GM12878 (cell line): ENCODE results near the gene ADGB. TPM values are rescaled to one million over a fixed set of nuclear protein-coding genes. Genes with fewer than 3 reads are reported as not detected.

ENCODE experiments used
- ATAC-seq: fragments of 200-7000 bp; cut with Tn5 transposase; 3 replicates; pipeline ENCODE4 v1.9.1; 2020; ENCODE audit warnings: mild to moderate bottlenecking, moderate library complexity
- BruUV-seq: library from RNA; stranded (reverse); fragments of 400-500 nt; replicated peaks from 2 replicates; lab custom pipeline; 2021; lab: Mats Ljungman, UMichigan
- CTCF ChIA-PET: fragments of 300-600 bp; sonication (Branson Sonifier 250); formaldehyde crosslinking; extraction: SDS; loops from one replicate; lab custom pipeline; 2021; ENCODE audit warnings: inconsistent platforms; lab: Yijun Ruan, JAX
- POLR2A ChIA-PET: fragments of 350-600 bp; formaldehyde crosslinking; extraction: SDS; loops from one replicate; lab custom pipeline; 2021; ENCODE audit warnings: inconsistent platforms; lab: Charles Lee
- RAD21 ChIA-PET: fragments of 300-600 bp; sonication (Branson Sonifier 250); formaldehyde crosslinking; loops from one replicate; lab custom pipeline; 2023; ENCODE audit warnings: antibody characterized with exemption; ENCODE audit not compliant: unreplicated experiment; lab: Charles Lee
- SMC1A ChIA-PET: fragments of 300-600 bp; sonication (Branson Sonifier 250); formaldehyde crosslinking; loops from one replicate; lab custom pipeline; 2023; ENCODE audit not compliant: unreplicated experiment, uncharacterized antibody; lab: Charles Lee
- DNase-seq: peaks from one replicate; pipeline ENCODE4 v3.0.0-alpha.2; 2011; ENCODE audit warnings: low read depth, low spot score
- FAIRE-seq: peaks from 3 replicates; lab custom pipeline; 2011; peaks lifted over from hg19 to GRCh38; lab: Jason Lieb, UNC
- H2AFZ ChIP-seq: 2 replicates; pipeline ENCODE4 v1.6.0; 2011; ENCODE audit warnings: low read depth, low read length, control low read depth; ENCODE audit not compliant: control insufficient read depth
- H3K27ac ChIP-seq: 2 replicates; pipeline ENCODE4 v1.5.1; 2011; ENCODE audit warnings: control low read depth; ENCODE audit not compliant: control insufficient read depth, insufficient read depth
- H3K27me3 ChIP-seq, 2 experiments: replicated peaks in 1 of 2; 2 replicates each; pipeline versions ENCODE4 v1.6.0 to v1.6.1; 2011; ENCODE audit warnings: low read length in 1 of 2; ENCODE audit not compliant: control insufficient read depth in 2 of 2, insufficient read depth in 2 of 2
- H3K36me3 ChIP-seq, 2 experiments: 2 replicates each; pipeline ENCODE4 v1.5.1; 2011; ENCODE audit warnings: low read length in 1 of 2; ENCODE audit not compliant: control insufficient read depth in 2 of 2, insufficient read depth in 2 of 2
- H3K4me1 ChIP-seq: 2 replicates; pipeline ENCODE4 v1.6.1; 2011; ENCODE audit warnings: mild to moderate bottlenecking, low read length, moderate library complexity, mixed read lengths; ENCODE audit not compliant: control insufficient read depth, insufficient read depth
- H3K4me2 ChIP-seq: 2 replicates; pipeline ENCODE4 v1.6.0; 2011; ENCODE audit warnings: control low read depth; ENCODE audit not compliant: control insufficient read depth, insufficient read depth
- H3K4me3 ChIP-seq: fragments of 200-600 bp; sonication (generic); 2 replicates; pipeline ENCODE4 v1.5.1; 2016
- H3K79me2 ChIP-seq: 2 replicates; pipeline ENCODE4 v1.6.0; 2011; ENCODE audit warnings: low read length; ENCODE audit not compliant: control insufficient read depth, insufficient read depth
- H3K9ac ChIP-seq: 2 replicates; pipeline ENCODE4 v1.8.0; 2011; ENCODE audit warnings: low read length, control low read depth, mixed read lengths; ENCODE audit not compliant: control insufficient read depth, insufficient read depth
- H3K9me3 ChIP-seq: replicated peaks from 3 replicates; pipeline ENCODE4 v1.5.1; 2011; ENCODE audit warnings: mild to moderate bottlenecking, low read length; ENCODE audit not compliant: control insufficient read depth, insufficient read depth
- H4K20me1 ChIP-seq: 2 replicates; pipeline ENCODE4 v1.6.0; 2011; ENCODE audit not compliant: control insufficient read depth, insufficient read depth
- BMI1 ChIP-seq: fragments of 450-650 bp; IDR thresholded peaks from 2 replicates; pipeline ENCODE4 v1.6.1; 2016; ENCODE audit warnings: mild to moderate bottlenecking, moderate library complexity, borderline replicate concordance
- EP300 ChIP-seq, 2 experiments: fragments of 150-350 bp in 1 of 2; IDR thresholded peaks; 2 replicates each; pipeline ENCODE4 v1.6.1; 2011 to 2012; ENCODE audit warnings: low read depth in 2 of 2, low read length in 2 of 2, borderline replicate concordance in 1 of 2, improper control_type of control experiment in 1 of 2, inconsistent platforms in 1 of 2; ENCODE audit not compliant: control insufficient read depth in 1 of 2
- JUNB ChIP-seq: IDR thresholded peaks from 2 replicates; pipeline ENCODE4 v1.6.1; 2016; ENCODE audit warnings: antibody characterized with exemption, mild to moderate bottlenecking
- KLF5 ChIP-seq: fragments of 450-650 bp; IDR thresholded peaks from 2 replicates; pipeline ENCODE4 v1.6.1; 2014; ENCODE audit warnings: mild to moderate bottlenecking; ENCODE audit not compliant: partially characterized antibody
- MYC ChIP-seq: IDR thresholded peaks from 2 replicates; pipeline ENCODE4 v1.6.1; 2011; ENCODE audit warnings: mild to moderate bottlenecking, low read length, moderate library complexity, inconsistent platforms; ENCODE audit not compliant: insufficient read depth, insufficient replicate concordance, insufficient read length, severe bottlenecking
- NFIC ChIP-seq: IDR thresholded peaks from 2 replicates; pipeline ENCODE4 v1.6.1; 2012; ENCODE audit warnings: low read depth, mild to moderate bottlenecking, inconsistent platforms, low read length, moderate library complexity
- NFYA ChIP-seq: IDR thresholded peaks from 2 replicates; pipeline ENCODE4 v1.6.1; 2011; ENCODE audit warnings: low read depth, mild to moderate bottlenecking, low read length, improper control_type of control experiment, borderline replicate concordance
- RB1 ChIP-seq: fragments of 450-650 bp; formaldehyde crosslinking; IDR thresholded peaks from 2 replicates; pipeline ENCODE4 v1.6.1; 2017; ENCODE audit warnings: mild to moderate bottlenecking, borderline replicate concordance
- RCOR1 ChIP-seq: conservative IDR thresholded peaks from 2 replicates; pipeline ENCODE4 v1.6.1; 2012; ENCODE audit warnings: low read depth, low read length, improper control_type of control experiment
- SREBF1 ChIP-seq: IDR thresholded peaks from 2 replicates; pipeline ENCODE4 v1.6.1; 2012; ENCODE audit warnings: mild to moderate bottlenecking, low read length
- ZNF622 ChIP-seq: fragments of 450-650 bp; IDR thresholded peaks from 2 replicates; pipeline ENCODE4 v1.6.1; 2017; ENCODE audit warnings: mild to moderate bottlenecking, inconsistent platforms
- WGBS: methylation state at CpG from one replicate; pipeline ENCODE4 v1.1.6; 2016; ENCODE audit warnings: low lambda C conversion rate; ENCODE audit not compliant: insufficient replicate concordance, insufficient coverage; ENCODE audit errors: missing lambda C conversion rate; 5-methylcytosine and 5-hydroxymethylcytosine counted together
- in situ Hi-C: fragments of 300-500 bp; cut with MboI; formaldehyde crosslinking; loops from 9 replicates; pipeline ENCODE4 v1.14.3; 2018; ENCODE audit warnings: mixed read lengths
- intact Hi-C: fragments of 100-400 bp; cut with micrococcal nuclease; formaldehyde crosslinking; loops from one replicate; pipeline ENCODE4 v1.14.2; 2022; ENCODE audit not compliant: unreplicated experiment
- polyA plus RNA-seq, 11 experiments: library from polyadenylated mRNA; depleted of rRNA in 4 of 11; unstranded in 6 of 11; stranded (reverse) in 5 of 11; fragments of >200 nt; fragmentation: Nextera tagmentation in 4 of 11; fragmentation: Illumina TruSeq in 1 of 11; extraction: Ambion mirVana in 4 of 11; extraction: Trizol in 1 of 11; gene quantifications; 1 replicate in 1 of 11; 2 replicates in 10 of 11; pipeline versions ENCODE4 v1.2.1 to v1.2.3, GENCODE V29; 2011 to 2016; ENCODE audit warnings: inconsistent platforms in 2 of 11, missing spikeins in 2 of 11, low read depth in 1 of 11
- total RNA-seq, 4 experiments: library from RNA; depleted of rRNA in 3 of 4; stranded (reverse); fragments of >200 nt in 3 of 4; fragmentation: Illumina TruSeq in 1 of 4; extraction: Trizol in 1 of 4; gene quantifications; 2 replicates each; pipeline versions ENCODE4 v1.2.1 to v1.2.3, GENCODE V29; 2013 to 2021
- TF ChIP-seq, protein P1 (sequence below): fragments of 450-650 bp; IDR thresholded peaks from 2 replicates; pipeline ENCODE4 v1.6.1; 2018; ENCODE audit warnings: borderline replicate concordance, mild to moderate bottlenecking; ENCODE audit not compliant: partially characterized antibody
- TF ChIP-seq, protein P2 (sequence below): fragments of 450-650 bp; formaldehyde crosslinking; IDR thresholded peaks from 2 replicates; pipeline ENCODE4 v1.4.0; 2020; ENCODE audit warnings: mild to moderate bottlenecking, moderate library complexity

The ADGB gene
- total and polyA plus RNA-seq, 10 of the 15 experiments (the other 5 are each of a cell fraction or from before 2014, with no cell fraction given), result not detected

DNA sequence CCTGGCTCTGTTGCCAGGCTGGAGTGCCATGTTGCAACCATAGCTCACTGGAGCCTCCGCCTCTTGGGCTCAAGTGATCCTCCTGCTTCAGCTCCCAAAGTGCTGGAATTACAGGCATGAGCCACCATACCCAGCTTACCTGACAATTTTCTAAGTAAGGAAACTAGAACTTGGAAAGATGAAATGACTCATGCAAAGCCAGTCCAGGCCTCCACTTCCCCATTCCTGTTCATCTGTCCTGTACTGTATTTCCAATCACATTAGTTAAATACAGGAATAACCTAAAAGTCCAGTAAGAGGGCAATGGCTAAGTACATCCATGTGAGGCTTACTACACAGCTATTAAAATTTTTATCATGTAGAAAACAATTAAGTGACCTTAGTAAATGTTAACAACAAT lies 8.3 kb upstream of the ADGB start:
- FAIRE-seq (no peak), DNase-seq (no peak), ATAC-seq (no peak)
- Histone ChIP-seq H3K27me3 (no peaks in the 10 kb centered on the region; a peak in 1 of 4 replicates), H3K9me3 (no peaks in the 10 kb centered on the region), H3K4me2 (no peak overlapping the region), H4K20me1 (no peaks in the 10 kb centered on the region; the same call in 1 of the 2 replicates), H3K4me3 (no peak overlapping the region), H3K36me3 (no peaks in the 10 kb centered on the region), H2AFZ (no peak overlapping the region), H3K4me1 (no peaks in the 10 kb centered on the region), H3K9ac (no peak overlapping the region), H3K27ac (no peak overlapping the region), H3K79me2 (no peaks in the 10 kb centered on the region)
- no peak for TF ChIP-seq MYC
- no peak for TF ChIP-seq SREBF1
- no peak for TF ChIP-seq EP300 (IDR thresholded peaks at IDR 0.05; ENCODE audit: borderline replicate concordance in 1 of 2, control insufficient read depth in 1 of 2, low read depth in 2 of 2, low read length in 2 of 2)
- TF ChIP-seq BMI1, result no peak
- 75% methylated on average over 1 of the region's 1 CpG for WGBS
- ChIA-PET RAD21 (no interaction called here), POLR2A (no interaction called here), CTCF (no interaction called here), SMC1A (interaction anchor here (1.0 kb wide), 1 partner anchor 38 kb away, joined by 3 read pairs; no protein-coding TSS in a partner anchor)
- BruUV-seq, result no TSS peak
- in situ Hi-C loops, result no loop called here
- intact Hi-C loops, result no loop called here

DNA sequence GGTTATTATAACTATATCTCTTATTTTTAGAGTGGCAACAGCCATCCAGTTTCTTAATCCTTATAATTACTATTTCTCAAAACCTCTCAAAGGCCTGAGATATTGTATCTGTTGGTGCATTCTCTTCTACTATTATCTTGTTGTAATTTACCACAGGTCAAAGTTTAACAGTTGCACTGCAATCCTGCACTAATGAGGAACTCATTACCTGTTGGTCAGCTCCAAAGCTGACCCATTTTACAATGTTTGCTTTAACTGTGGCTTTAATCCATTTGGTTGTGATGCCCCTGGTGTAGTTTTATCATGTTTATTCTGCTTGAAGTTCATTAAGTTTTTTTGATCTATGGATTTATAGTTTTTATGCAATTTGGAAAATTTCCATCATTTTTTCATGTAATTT lies 6.3 kb upstream of the ADGB start:
- RAD21 ChIA-PET, result no interaction called here
- BruUV-seq, result no TSS peak
- no peak for TF ChIP-seq JUNB
- TF ChIP-seq NFIC, result no peak
- no peak for TF ChIP-seq RCOR1
- TF ChIP-seq NFYA, result no peak
- TF ChIP-seq, protein P1, sequence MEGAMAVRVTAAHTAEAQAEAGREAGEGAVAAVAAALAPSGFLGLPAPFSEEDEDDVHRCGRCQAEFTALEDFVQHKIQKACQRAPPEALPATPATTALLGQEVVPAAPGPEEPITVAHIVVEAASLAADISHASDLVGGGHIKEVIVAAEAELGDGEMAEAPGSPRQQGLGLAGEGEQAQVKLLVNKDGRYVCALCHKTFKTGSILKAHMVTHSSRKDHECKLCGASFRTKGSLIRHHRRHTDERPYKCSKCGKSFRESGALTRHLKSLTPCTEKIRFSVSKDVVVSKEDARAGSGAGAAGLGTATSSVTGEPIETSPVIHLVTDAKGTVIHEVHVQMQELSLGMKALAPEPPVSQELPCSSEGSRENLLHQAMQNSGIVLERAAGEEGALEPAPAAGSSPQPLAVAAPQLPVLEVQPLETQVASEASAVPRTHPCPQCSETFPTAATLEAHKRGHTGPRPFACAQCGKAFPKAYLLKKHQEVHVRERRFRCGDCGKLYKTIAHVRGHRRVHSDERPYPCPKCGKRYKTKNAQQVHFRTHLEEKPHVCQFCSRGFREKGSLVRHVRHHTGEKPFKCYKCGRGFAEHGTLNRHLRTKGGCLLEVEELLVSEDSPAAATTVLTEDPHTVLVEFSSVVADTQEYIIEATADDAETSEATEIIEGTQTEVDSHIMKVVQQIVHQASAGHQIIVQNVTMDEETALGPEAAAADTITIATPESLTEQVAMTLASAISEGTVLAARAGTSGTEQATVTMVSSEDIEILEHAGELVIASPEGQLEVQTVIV, result no peak
- no peak for TF ChIP-seq RB1
- TF ChIP-seq, protein P2, sequence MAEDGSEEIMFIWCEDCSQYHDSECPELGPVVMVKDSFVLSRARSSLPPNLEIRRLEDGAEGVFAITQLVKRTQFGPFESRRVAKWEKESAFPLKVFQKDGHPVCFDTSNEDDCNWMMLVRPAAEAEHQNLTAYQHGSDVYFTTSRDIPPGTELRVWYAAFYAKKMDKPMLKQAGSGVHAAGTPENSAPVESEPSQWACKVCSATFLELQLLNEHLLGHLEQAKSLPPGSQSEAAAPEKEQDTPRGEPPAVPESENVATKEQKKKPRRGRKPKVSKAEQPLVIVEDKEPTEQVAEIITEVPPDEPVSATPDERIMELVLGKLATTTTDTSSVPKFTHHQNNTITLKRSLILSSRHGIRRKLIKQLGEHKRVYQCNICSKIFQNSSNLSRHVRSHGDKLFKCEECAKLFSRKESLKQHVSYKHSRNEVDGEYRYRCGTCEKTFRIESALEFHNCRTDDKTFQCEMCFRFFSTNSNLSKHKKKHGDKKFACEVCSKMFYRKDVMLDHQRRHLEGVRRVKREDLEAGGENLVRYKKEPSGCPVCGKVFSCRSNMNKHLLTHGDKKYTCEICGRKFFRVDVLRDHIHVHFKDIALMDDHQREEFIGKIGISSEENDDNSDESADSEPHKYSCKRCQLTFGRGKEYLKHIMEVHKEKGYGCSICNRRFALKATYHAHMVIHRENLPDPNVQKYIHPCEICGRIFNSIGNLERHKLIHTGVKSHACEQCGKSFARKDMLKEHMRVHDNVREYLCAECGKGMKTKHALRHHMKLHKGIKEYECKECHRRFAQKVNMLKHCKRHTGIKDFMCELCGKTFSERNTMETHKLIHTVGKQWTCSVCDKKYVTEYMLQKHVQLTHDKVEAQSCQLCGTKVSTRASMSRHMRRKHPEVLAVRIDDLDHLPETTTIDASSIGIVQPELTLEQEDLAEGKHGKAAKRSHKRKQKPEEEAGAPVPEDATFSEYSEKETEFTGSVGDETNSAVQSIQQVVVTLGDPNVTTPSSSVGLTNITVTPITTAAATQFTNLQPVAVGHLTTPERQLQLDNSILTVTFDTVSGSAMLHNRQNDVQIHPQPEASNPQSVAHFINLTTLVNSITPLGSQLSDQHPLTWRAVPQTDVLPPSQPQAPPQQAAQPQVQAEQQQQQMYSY (CRISPR knock-in tag), result no peak
- TF ChIP-seq ZNF622, result no peak
- TF ChIP-seq KLF5, result no peak

More for the DNA sequence above, 6.3 kb upstream of the ADGB start:
- CTCF ChIA-PET, result no interaction called here
- no peak overlapping the region for H3K9ac ChIP-seq
- H3K27me3 ChIP-seq, result no peaks in the 10 kb centered on the region; a peak in 1 of 4 replicates
- no peak overlapping the region for H2AFZ ChIP-seq
- no peak overlapping the region for H3K4me3 ChIP-seq
- FAIRE-seq, result no peak
- in situ Hi-C loops (no loop called here), intact Hi-C loops (no loop called here)
- no peaks in the 10 kb centered on the region for H3K4me1 ChIP-seq
- no peak for DNase-seq
- H3K79me2 ChIP-seq, result no peaks in the 10 kb centered on the region
- SMC1A ChIA-PET, result no interaction called here
- H3K27ac ChIP-seq, result no peak overlapping the region
- no peaks in the 10 kb centered on the region for H3K36me3 ChIP-seq
- H3K9me3 ChIP-seq, result no peaks in the 10 kb centered on the region
- H3K4me2 ChIP-seq, result no peak overlapping the region
- POLR2A ChIA-PET, result no interaction called here
- no peaks in the 10 kb centered on the region; the same call in 1 of the 2 replicates for H4K20me1 ChIP-seq
- ATAC-seq, result no peak
